Heart left ventricle (tissue), 16 donors: ENCODE results near the gene ECM2. TPM values are rescaled to one million over a fixed set of nuclear protein-coding genes. Genes with fewer than 3 reads are reported as not detected.

Experiments used
- ATAC-seq, 4 donors: fragments of 200-7000 bp; cut with Tn5 transposase; one replicate each; pipeline ENCODE4 v1.9.1; 2020 to 2022; ENCODE audit warnings: moderate library complexity in 4 of 4, mild to moderate bottlenecking in 3 of 4, moderate number of reproducible peaks in 1 of 4
- DNase-seq, 5 donors: peaks; one replicate each; pipeline ENCODE4 v3.0.0-alpha.2; 2020
- H3K27ac ChIP-seq, 12 donors: fragments of 200-600 bp; sonication (generic) in 4 of 12; one replicate each; pipeline versions ENCODE4 v1.5.0 to v1.8.0; 2016 to 2022; ENCODE audit warnings: mild to moderate bottlenecking in 2 of 12
- H3K27me3 ChIP-seq, 9 donors: fragments of 200-600 bp; sonication (generic) in 2 of 9; one replicate each; pipeline versions ENCODE4 v1.5.1 to v1.8.0; 2016 to 2022; ENCODE audit warnings: mild to moderate bottlenecking in 3 of 9
- H3K36me3 ChIP-seq, 9 donors: fragments of 200-600 bp; sonication (generic) in 2 of 9; one replicate each; pipeline versions ENCODE4 v1.5.0 to v1.8.0; 2018 to 2022; ENCODE audit warnings: mild to moderate bottlenecking in 2 of 9
- H3K4me1 ChIP-seq, 12 donors: fragments of 200-600 bp; sonication (generic) in 4 of 12; one replicate each; pipeline versions ENCODE4 v1.5.0 to v1.8.0; 2016 to 2022; ENCODE audit warnings: mild to moderate bottlenecking in 3 of 12
- H3K4me3 ChIP-seq, 12 donors: fragments of 200-600 bp; sonication (generic) in 4 of 12; one replicate each; pipeline versions ENCODE4 v1.5.0 to v1.8.0; 2017 to 2022; ENCODE audit warnings: mild to moderate bottlenecking in 9 of 12, moderate library complexity in 4 of 12
- H3K9me3 ChIP-seq, 12 donors: fragments of 200-600 bp; sonication (generic) in 4 of 12; one replicate each; pipeline versions ENCODE4 v1.5.0 to v1.8.0; 2016 to 2022; ENCODE audit warnings: mild to moderate bottlenecking in 1 of 12
- CTCF ChIP-seq, 12 donors: fragments of 200-600 bp; sonication (generic) in 4 of 12; IDR thresholded peaks; one replicate each; pipeline versions ENCODE4 v1.5.0 to v1.8.0; 2018 to 2022; ENCODE audit warnings: antibody characterized with exemption in 12 of 12, mild to moderate bottlenecking in 5 of 12
- POLR2A ChIP-seq, 2 donors: fragments of 450-650 bp; IDR thresholded peaks; one replicate each; pipeline ENCODE4 v1.6.1; 2017; ENCODE audit warnings: antibody characterized with exemption in 2 of 2, mild to moderate bottlenecking in 2 of 2, moderate library complexity in 2 of 2
- WGBS, 4 donors: extraction: QIAGEN DNeasy Blood & Tissue Kit in 2 of 4; methylation state at CpG; one replicate each; pipeline versions ENCODE4 v1.1.5 to v1.1.7; 2013 to 2018; 5-methylcytosine and 5-hydroxymethylcytosine counted together
- intact Hi-C, 10 donors: fragments of 100-400 bp; cut with DNase I; formaldehyde crosslinking; loops; one replicate each; pipeline versions ENCODE4 v1.11.1 to v1.14.2; 2022
- polyA plus RNA-seq, 2 donors: library from polyadenylated mRNA; stranded (reverse); fragments of 200-250 nt; gene quantifications; one replicate each; pipeline ENCODE4 v1.2.3, GENCODE V29; 2013
- total RNA-seq, 9 donors: library from RNA; depleted of rRNA in 2 of 9; stranded (reverse); fragments of >200 nt in 2 of 9; fragmentation: NEBNext Ultra II Directional in 3 of 9; extraction: Animal tissue kit (Norgen Biotek cat#: 25700) in 3 of 9; gene quantifications; one replicate each; pipeline versions ENCODE4 v1.1.0 to v1.2.4, GENCODE V29; 2016 to 2023
- donor health status: ischemic (EF 13 %, LVEDD 7.1; RV severe dilation, severe dysfunction).
- donor health status: healthy with polysubstance abuse.
- donor health status: DM: no; HTN: yes; CAD: no.
- donor health status: DM: no; HTN: no; CAD: no.
- donor health status: ischemic (EF 25% LVEDD 6.9; RV normal size, moderate dysfunction).
- donor health status: ischemic (EF 25% LVEDD 5.7; RV mildly dilated, moderate dysfunction).
- donor health status: healthy.
- donor health status: DM: yes; HTN: yes; CAD: no.
- donor health status: ischemic (EF 35%, LVEDD 5.7; RV mildly dilated, moderate dysfunction).
- donor health status: nonischemic (EF 11% LVEDD 7.7; RV severe dilation, severe dysfunction).
- donor health status: DM: yes; HTN: yes; CAD: no.
- donor health status: PGD.
- donor health status: ischemic (EF 29% LVEDD 5.4; RV normal size, mild dysfunction).
- donor health status: nonischemic (EF 23%, LVEDD 6.1; RV moderate dilation, normal function).

The ECM2 gene
- total and polyA plus RNA-seq, 11 donors = 1.6 to 32.4 (median 9.2) TPM

GRCh38 chr9:92496396-92497176 lies 39.2 kb downstream of the ECM2 start:
- ATAC-seq (no peak), DNase-seq (no peak)
- TF ChIP-seq CTCF (IDR thresholded peaks at IDR 0.05) = no peak
- no peak for TF ChIP-seq POLR2A (IDR thresholded peaks at IDR 0.05)
- intact Hi-C loops = no loop called here
- WGBS, 4 donors = 81 to 85% (median 83%) methylated on average over 5 of the region's 5 CpGs
- Histone ChIP-seq H3K27me3 (no peaks in the 10 kb centered on the region), H3K36me3 (peaks cover 0 to 25% (median 0%) of the 10 kb centered on the region in 9 donors), H3K4me3 (no peak overlapping the region), H3K4me1 (peaks cover 0 to 20% (median under 1%) of the 10 kb centered on the region in 12 donors), H3K9me3 (no peaks in the 10 kb centered on the region), H3K27ac (peak overlapping the region in 1 of 12 donors; percentile 4)

DNA sequence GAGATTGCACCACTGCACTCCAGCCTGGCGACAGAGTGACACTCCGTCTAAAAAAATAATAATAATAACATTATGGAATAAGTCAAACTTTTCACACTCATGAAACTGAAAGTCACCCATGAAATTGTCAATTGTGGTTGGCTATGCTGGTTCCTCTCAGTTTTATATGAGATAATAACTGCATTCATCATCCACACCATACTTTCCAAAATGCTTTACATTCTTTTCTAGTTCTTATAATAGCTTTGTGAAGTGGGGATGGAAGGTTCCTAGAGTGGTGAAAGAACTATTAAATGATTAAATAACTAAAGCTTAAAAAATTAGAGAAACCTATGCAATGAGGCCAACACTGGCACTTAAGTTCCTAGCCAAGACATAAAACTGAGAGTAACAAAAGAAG lies 40.9 kb downstream of the ECM2 start:
- WGBS, 4 donors = 88 to 92% (median 90%) methylated on average over 2 of the region's 2 CpGs
- Histone ChIP-seq H3K4me1 (peaks cover 0 to 19% (median 0%) of the 10 kb centered on the region in 12 donors), H3K4me3 (no peak overlapping the region), H3K27ac (no peak overlapping the region), H3K9me3 (no peaks in the 10 kb centered on the region), H3K27me3 (no peaks in the 10 kb centered on the region), H3K36me3 (peaks cover 0 to 19% (median 0%) of the 10 kb centered on the region in 9 donors)
- no peak for TF ChIP-seq POLR2A (IDR thresholded peaks at IDR 0.05)
- TF ChIP-seq CTCF (IDR thresholded peaks at IDR 0.05) = no peak
- intact Hi-C loops = no loop called here
- ATAC-seq (no peak), DNase-seq (no peak)

DNA sequence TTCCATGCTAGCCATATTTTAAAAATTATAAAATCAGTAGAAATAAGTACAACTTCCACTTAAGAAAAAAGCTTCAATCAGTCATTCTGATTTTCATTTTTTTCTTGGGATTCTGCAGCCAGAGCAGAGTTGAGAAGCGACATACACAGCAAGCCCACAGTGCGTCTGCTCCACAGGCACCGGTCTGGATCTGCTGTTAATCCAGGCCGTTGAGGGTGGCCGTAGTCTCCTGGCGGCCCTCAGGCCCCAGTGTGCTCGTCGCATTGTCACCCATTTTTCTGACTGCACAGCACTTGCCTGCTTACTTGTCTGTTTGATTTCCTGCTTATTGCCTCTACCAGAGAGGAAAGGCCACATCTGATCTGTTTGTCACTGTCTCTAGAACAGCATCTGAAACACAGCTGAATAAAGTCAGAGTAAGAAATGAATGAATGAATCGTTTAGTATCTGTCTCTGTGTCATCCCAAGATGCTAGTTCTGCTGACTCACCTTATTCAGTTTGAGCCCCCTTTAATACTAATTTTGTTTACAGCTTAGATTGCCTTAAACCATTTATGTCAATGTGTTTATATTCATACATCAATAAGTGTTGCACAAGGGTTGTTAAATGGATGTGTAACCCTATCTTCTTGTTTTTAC lies 41.9 kb downstream of the ECM2 start:
- TF ChIP-seq CTCF (IDR thresholded peaks at IDR 0.05) (no peak), POLR2A (IDR thresholded peaks at IDR 0.05) (no peak)
- no peak for DNase-seq
- H3K4me1 ChIP-seq = peaks cover 0 to 23% (median 0%) of the 10 kb centered on the region in 12 donors
- H3K9me3 ChIP-seq = no peaks in the 10 kb centered on the region
- H3K36me3 ChIP-seq = peaks cover 0 to 16% (median 0%) of the 10 kb centered on the region in 9 donors
- no peak for ATAC-seq
- intact Hi-C loops = no loop called here
- H3K4me3 ChIP-seq = no peak overlapping the region
- H3K27ac ChIP-seq = no peak overlapping the region
- H3K27me3 ChIP-seq = no peaks in the 10 kb centered on the region
- 90 to 95% (median 91%) methylated on average over 9 of the region's 9 CpGs for WGBS, 4 donors

DNA sequence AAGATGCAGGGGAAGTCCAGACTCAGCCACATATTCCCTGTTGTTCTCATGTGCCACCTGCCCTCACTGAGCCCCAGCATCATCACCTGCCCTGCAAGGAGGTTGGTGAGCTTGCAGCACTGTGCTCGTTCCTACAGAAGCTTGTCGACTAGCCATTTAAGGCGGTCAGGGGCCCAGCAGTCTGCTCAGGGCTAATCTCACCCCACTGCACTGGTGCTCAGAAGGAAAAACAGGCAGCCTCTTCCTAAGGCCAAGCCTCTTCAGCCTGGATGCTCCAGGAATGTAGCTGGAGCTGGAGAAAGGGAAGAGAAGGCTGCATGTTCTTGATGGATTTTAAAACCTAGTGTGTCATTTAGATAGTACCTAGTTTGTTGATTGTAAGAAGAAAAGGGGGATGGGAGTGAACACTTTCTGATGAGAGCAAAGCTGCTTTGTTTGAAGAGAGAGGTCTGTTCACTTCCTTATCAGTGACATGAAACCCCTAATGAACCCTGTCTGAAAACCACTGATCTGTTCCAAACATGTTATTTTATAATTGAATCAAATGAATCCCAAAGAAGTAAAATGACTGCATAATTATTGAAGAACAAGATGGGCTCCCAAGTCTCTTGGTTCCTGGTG lies 42.9 kb downstream of the ECM2 start:
- Histone ChIP-seq H3K4me1 (peaks cover 0 to 28% (median 0%) of the 10 kb centered on the region in 12 donors), H3K36me3 (peaks cover 0 to 16% (median 0%) of the 10 kb centered on the region in 9 donors), H3K27me3 (no peaks in the 10 kb centered on the region), H3K4me3 (no peak overlapping the region), H3K9me3 (no peaks in the 10 kb centered on the region), H3K27ac (no peak overlapping the region)
- ATAC-seq (no peak), DNase-seq (no peak)
- WGBS, 4 donors = 46 to 88% (median 55%) methylated on average over 1 to 3 of the region's 3 CpGs
- TF ChIP-seq CTCF (IDR thresholded peaks at IDR 0.05) = no peak
- TF ChIP-seq POLR2A (IDR thresholded peaks at IDR 0.05) = no peak
- intact Hi-C loops = no loop called here
